Heart left ventricle (tissue), 13 donors: ENCODE measurements around the gene NIPA2.

Experiments
- POLR2A ChIP-seq, 2 donors: fragments of 450-650 bp; IDR thresholded peaks; one replicate each; pipeline ENCODE4 v1.6.1; 2017; ENCODE audit warnings: antibody characterized with exemption in 2 of 2, mild to moderate bottlenecking in 2 of 2, moderate library complexity in 2 of 2
- TF ChIP-seq, protein P1 (sequence below), 12 donors: fragments of 200-600 bp; sonication (generic) in 4 of 12; IDR thresholded peaks; one replicate each; pipeline versions ENCODE4 v1.5.0 to v1.8.0; 2018 to 2022; ENCODE audit warnings: antibody characterized with exemption in 12 of 12, mild to moderate bottlenecking in 5 of 12
- donor health status: ischemic (EF 13 %, LVEDD 7.1; RV severe dilation, severe dysfunction).
- donor health status: DM: no; HTN: yes; CAD: no.
- donor health status: DM: no; HTN: no; CAD: no.
- donor health status: ischemic (EF 25% LVEDD 6.9; RV normal size, moderate dysfunction).
- donor health status: ischemic (EF 25% LVEDD 5.7; RV mildly dilated, moderate dysfunction).
- donor health status: ischemic (EF 35%, LVEDD 5.7; RV mildly dilated, moderate dysfunction).
- donor health status: nonischemic (EF 11% LVEDD 7.7; RV severe dilation, severe dysfunction).
- donor health status: DM: yes; HTN: yes; CAD: no.
- donor health status: PGD.
- donor health status: ischemic (EF 29% LVEDD 5.4; RV normal size, mild dysfunction).
- donor health status: nonischemic (EF 23%, LVEDD 6.1; RV moderate dilation, normal function).

DNA sequence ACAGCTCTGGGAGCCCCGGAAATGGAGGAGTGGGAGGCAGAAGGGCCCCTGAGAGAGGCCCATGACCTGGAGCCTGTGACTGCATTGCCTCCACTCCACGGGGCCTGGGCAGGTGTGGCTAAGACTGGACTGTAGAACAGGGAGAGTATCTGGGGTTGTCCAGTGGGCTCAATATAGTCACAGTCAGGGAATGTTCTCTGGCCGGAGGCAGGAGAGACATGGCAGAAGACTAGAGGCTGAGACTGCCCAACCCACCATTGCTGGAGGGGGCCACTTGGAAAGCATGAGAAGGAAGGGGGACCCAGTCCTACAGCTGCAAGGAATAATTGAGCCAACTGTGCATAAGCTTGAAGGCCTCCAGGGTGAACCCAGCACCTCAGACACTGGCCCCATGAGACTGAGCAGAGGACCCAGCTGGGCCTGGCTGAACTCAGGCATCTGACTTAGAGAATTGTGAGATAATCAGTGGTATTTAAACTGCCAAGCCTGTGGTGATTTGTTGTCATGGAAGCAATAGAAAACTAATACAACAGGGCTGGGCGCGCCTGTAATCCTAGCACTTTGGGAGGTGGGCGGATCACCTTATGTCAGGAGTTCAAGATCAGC lies 33.1 kb downstream of the NIPA2 start:
- TF ChIP-seq, protein P1, sequence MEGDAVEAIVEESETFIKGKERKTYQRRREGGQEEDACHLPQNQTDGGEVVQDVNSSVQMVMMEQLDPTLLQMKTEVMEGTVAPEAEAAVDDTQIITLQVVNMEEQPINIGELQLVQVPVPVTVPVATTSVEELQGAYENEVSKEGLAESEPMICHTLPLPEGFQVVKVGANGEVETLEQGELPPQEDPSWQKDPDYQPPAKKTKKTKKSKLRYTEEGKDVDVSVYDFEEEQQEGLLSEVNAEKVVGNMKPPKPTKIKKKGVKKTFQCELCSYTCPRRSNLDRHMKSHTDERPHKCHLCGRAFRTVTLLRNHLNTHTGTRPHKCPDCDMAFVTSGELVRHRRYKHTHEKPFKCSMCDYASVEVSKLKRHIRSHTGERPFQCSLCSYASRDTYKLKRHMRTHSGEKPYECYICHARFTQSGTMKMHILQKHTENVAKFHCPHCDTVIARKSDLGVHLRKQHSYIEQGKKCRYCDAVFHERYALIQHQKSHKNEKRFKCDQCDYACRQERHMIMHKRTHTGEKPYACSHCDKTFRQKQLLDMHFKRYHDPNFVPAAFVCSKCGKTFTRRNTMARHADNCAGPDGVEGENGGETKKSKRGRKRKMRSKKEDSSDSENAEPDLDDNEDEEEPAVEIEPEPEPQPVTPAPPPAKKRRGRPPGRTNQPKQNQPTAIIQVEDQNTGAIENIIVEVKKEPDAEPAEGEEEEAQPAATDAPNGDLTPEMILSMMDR (IDR thresholded peaks at IDR 0.05), result no peak
- no peak for TF ChIP-seq POLR2A (IDR thresholded peaks at IDR 0.05)
